A549 (cell line): Measurements from ENCODE around the gene NCEH1. TPM values are rescaled to one million over a fixed set of nuclear protein-coding genes. Genes with fewer than 3 reads are reported as not detected.
A peak's percentile ranks its signal among the peaks of the same experiment; 100 is the strongest.

Experiments used
- ATAC-seq, 2 experiments: fragments of 200-7000 bp in 1 of 2; fragments of >200 bp in 1 of 2; cut with Nextera tagmentation in 1 of 2; cut with Tn5 transposase in 1 of 2; 3 replicates each; pipeline versions ENCODE4 v1.8.0 to v1.9.1; 2018 to 2020; ENCODE audit warnings: mild to moderate bottlenecking in 1 of 2, moderate library complexity in 1 of 2
- CTCF ChIA-PET: fragments of 300-600 bp; sonication (Branson Sonifier 250); formaldehyde crosslinking; extraction: SDS; loops from one replicate; lab custom pipeline; 2021; ENCODE audit warnings: antibody characterized with exemption, inconsistent platforms; lab: Yijun Ruan, JAX
- POLR2A ChIA-PET: fragments of 350-600 bp; formaldehyde crosslinking; extraction: SDS; loops from one replicate; lab custom pipeline; 2021; ENCODE audit warnings: antibody characterized with exemption, inconsistent platforms; lab: Yijun Ruan, JAX
- DNase-seq, 2 experiments: peaks; one replicate each; pipeline versions ENCODE4 v3.0.0 to v3.0.0-alpha.2; 2011 to 2016; ENCODE audit warnings: low read depth in 1 of 2, low spot score in 1 of 2
- FAIRE-seq: peaks from 2 replicates; lab custom pipeline; 2011; peaks lifted over from hg19 to GRCh38; lab: Jason Lieb, UNC
- H3K27ac ChIP-seq, 2 experiments: fragments of >200 bp; sonication (Bioruptor Twin); formaldehyde crosslinking; 3 replicates each; pipeline ENCODE4 v1.5.1; 2016 to 2017
- H3K4me1 ChIP-seq: fragments of >200 bp; sonication (Bioruptor Twin); formaldehyde crosslinking; 3 replicates; pipeline ENCODE4 v1.6.1; 2016
- H3K4me2 ChIP-seq: fragments of >200 bp; sonication (Bioruptor Twin); formaldehyde crosslinking; 3 replicates; pipeline ENCODE4 v1.6.1; 2016
- H3K4me3 ChIP-seq: fragments of >200 bp; sonication (Bioruptor Twin); formaldehyde crosslinking; 3 replicates; pipeline ENCODE4 v1.5.1; 2016
- H3K9me3 ChIP-seq: fragments of >200 bp; sonication (Bioruptor Twin); formaldehyde crosslinking; 3 replicates; pipeline ENCODE4 v1.6.1; 2016
- BCL3 ChIP-seq: fragments of >200 bp; sonication (Bioruptor Twin); formaldehyde crosslinking; IDR thresholded peaks from 3 replicates; pipeline ENCODE4 v1.6.1; 2016
- CBX2 ChIP-seq: fragments of 200-600 bp; sonication (generic); IDR thresholded peaks from 2 replicates; pipeline ENCODE4 v1.6.1; 2016; ENCODE audit warnings: low read depth, mild to moderate bottlenecking, borderline replicate concordance
- EHF ChIP-seq: fragments of 250-450 bp; sonication (Bioruptor Pico); IDR thresholded peaks from 2 replicates; pipeline ENCODE4 v1.5.0; 2020; ENCODE audit warnings: mild to moderate bottlenecking
- EHMT2 ChIP-seq: fragments of 200-600 bp; sonication (generic); IDR thresholded peaks from 2 replicates; pipeline ENCODE4 v1.6.1; 2016; ENCODE audit warnings: antibody characterized with exemption, low read depth, mild to moderate bottlenecking, moderate library complexity
- HDAC2 ChIP-seq: fragments of 200-600 bp; sonication (generic); IDR thresholded peaks from 2 replicates; pipeline ENCODE4 v1.6.1; 2016
- HEYL ChIP-seq: fragments of 250-450 bp; sonication (Bioruptor Pico); IDR thresholded peaks from 2 replicates; pipeline ENCODE4 v1.8.0; 2021; ENCODE audit warnings: mild to moderate bottlenecking, moderate library complexity
- HOXA7 ChIP-seq: fragments of 250-450 bp; sonication (Bioruptor Pico); IDR thresholded peaks from 2 replicates; pipeline ENCODE4 v1.5.0; 2020; ENCODE audit warnings: mild to moderate bottlenecking, moderate library complexity
- JUN ChIP-seq, 2 experiments: fragments of >200 bp; sonication (Bioruptor Twin); formaldehyde crosslinking; IDR thresholded peaks; 2 replicates in 1 of 2; 3 replicates in 1 of 2; pipeline ENCODE4 v1.6.1; 2016 to 2017
- KDM1A ChIP-seq: fragments of 200-600 bp; sonication (generic); IDR thresholded peaks from 2 replicates; pipeline ENCODE4 v1.6.1; 2016; ENCODE audit warnings: low read depth, mild to moderate bottlenecking
- MYC ChIP-seq: IDR thresholded peaks from 2 replicates; pipeline ENCODE4 v1.6.1; 2012; ENCODE audit warnings: mild to moderate bottlenecking, inconsistent platforms, low read length, improper control_type of control experiment, borderline replicate concordance
- NFE2L2 ChIP-seq: fragments of 150-350 bp; conservative IDR thresholded peaks from 2 replicates; pipeline ENCODE4 v1.6.1; 2014; ENCODE audit warnings: low read length
- NR3C1 ChIP-seq: fragments of >200 bp; sonication (Bioruptor Twin); formaldehyde crosslinking; IDR thresholded peaks from 3 replicates; pipeline ENCODE4 v1.6.1; 2017
- PHF8 ChIP-seq: fragments of 200-600 bp; sonication (generic); IDR thresholded peaks from 2 replicates; pipeline ENCODE4 v1.6.1; 2016; ENCODE audit warnings: low read depth, mild to moderate bottlenecking, antibody characterized with exemption, moderate library complexity, borderline replicate concordance
- POLR2A ChIP-seq: IDR thresholded peaks from 2 replicates; pipeline ENCODE4 v1.6.1; 2012; ENCODE audit warnings: mild to moderate bottlenecking, low read length
- POLR2AphosphoS2 ChIP-seq: conservative IDR thresholded peaks from 2 replicates; pipeline ENCODE4 v1.6.1; 2012; ENCODE audit warnings: low read length, improper control_type of control experiment, inconsistent platforms
- RARB ChIP-seq: fragments of 250-450 bp; sonication (Bioruptor Pico); IDR thresholded peaks from 2 replicates; pipeline ENCODE4 v1.8.0; 2021; ENCODE audit warnings: mild to moderate bottlenecking, moderate library complexity
- REST ChIP-seq: fragments of 200-600 bp; sonication (generic); IDR thresholded peaks from 2 replicates; pipeline ENCODE4 v1.6.1; 2016; ENCODE audit warnings: antibody characterized with exemption, mild to moderate bottlenecking, moderate library complexity
- RFX5 ChIP-seq: fragments of 450-650 bp; IDR thresholded peaks from 2 replicates; pipeline ENCODE4 v1.7.1; 2014; ENCODE audit warnings: antibody characterized with exemption, mild to moderate bottlenecking, moderate library complexity
- SMC3 ChIP-seq: fragments of >200 bp; sonication (Bioruptor Twin); formaldehyde crosslinking; IDR thresholded peaks from 3 replicates; pipeline ENCODE4 v1.6.1; 2018; ENCODE audit warnings: inconsistent platforms
- USF2 ChIP-seq: fragments of 450-650 bp; IDR thresholded peaks from 2 replicates; pipeline ENCODE4 v1.6.1; 2014; ENCODE audit warnings: antibody characterized with exemption
- ZC3H11A ChIP-seq: fragments of 450-650 bp; IDR thresholded peaks from 2 replicates; pipeline ENCODE4 v1.6.1; 2014; ENCODE audit warnings: antibody characterized with exemption, mild to moderate bottlenecking
- ZNF302 ChIP-seq: fragments of 250-450 bp; sonication (Bioruptor Pico); IDR thresholded peaks from 2 replicates; pipeline ENCODE4 v1.9.0; 2021; ENCODE audit warnings: inconsistent platforms, mild to moderate bottlenecking, moderate library complexity
- WGBS: methylation state at CpG from one replicate; pipeline ENCODE4 v1.1.6; 2017; ENCODE audit errors: missing lambda C conversion rate; 5-methylcytosine and 5-hydroxymethylcytosine counted together
- polyA plus RNA-seq, 4 experiments: library from polyadenylated mRNA; depleted of rRNA in 3 of 4; stranded (reverse); fragments of >200 nt; fragmentation: RNase III in 1 of 4; extraction: RNeasy Plus Mini Kit Qiagen cat#74134 plus additional on column Dnase treatment in 1 of 4; gene quantifications; 2 replicates in 3 of 4; 3 replicates in 1 of 4; pipeline ENCODE4 v1.2.3, GENCODE V29; 2011 to 2017

Gene NCEH1
- polyA plus RNA-seq, 2 of the 4 experiments (the other 2 are of a cell fraction) = 21.4 to 33.2 TPM

- ATAC-seq (no peak), DNase-seq (no peak), FAIRE-seq (no peak)
- POLR2A ChIA-PET = no interaction called here
- no peak overlapping the region for H3K4me3 ChIP-seq
- H3K4me1 ChIP-seq = peaks cover 7% of the 10 kb centered on the region; the same call in 1 of the 3 replicates
- H3K9me3 ChIP-seq = no peaks in the 10 kb centered on the region
- CTCF ChIA-PET = interaction anchor here (1.2 kb wide), 1 partner anchor 11 kb away, joined by 3 read pairs; no protein-coding TSS in a partner anchor
- TF ChIP-seq RARB (CRISPR knock-in tag) (no peak), EHF (CRISPR knock-in tag) (no peak), HEYL (no peak), NR3C1 (no peak), BCL3 (no peak), REST (no peak), SMC3 (no peak)
- no peak overlapping the region for H3K4me2 ChIP-seq
- 93% methylated on average over 11 of the region's 11 CpGs for WGBS
- no peak overlapping the region for H3K27ac ChIP-seq
Observed at GRCh38 chr3:172591876-172592771, 118.7 kb downstream of the NCEH1 start.

- FAIRE-seq (no peak), DNase-seq (no peak)
- H3K4me2 ChIP-seq = no peak overlapping the region
- TF ChIP-seq NR3C1 = no peak
- no peak for TF ChIP-seq MYC
- TF ChIP-seq ZC3H11A = no peak
- no peak for TF ChIP-seq HOXA7
- TF ChIP-seq EHMT2 = no peak
- no peak for TF ChIP-seq ZNF302 (CRISPR knock-in tag)
- TF ChIP-seq USF2 = no peak
- no peak for TF ChIP-seq POLR2A
- TF ChIP-seq KDM1A = no peak
- TF ChIP-seq, all 56 proteins: peak for 0
- Histone ChIP-seq H3K4me1 (peaks cover 7% of the 10 kb centered on the region; the same call in 1 of the 3 replicates), H3K27ac (no peak overlapping the region), H3K9me3 (no peaks in the 10 kb centered on the region), H3K4me3 (no peak overlapping the region)
- ChIA-PET POLR2A (no interaction called here), CTCF (interaction anchor here (1.2 kb wide), 1 partner anchor 12 kb away, joined by 3 read pairs; no protein-coding TSS in a partner anchor)
- 79% methylated on average over 4 of the region's 4 CpGs for WGBS
- ATAC-seq = no peak
Observed at GRCh38 chr3:172591125-172591605, 119.7 kb downstream of the NCEH1 start.

GRCh38 chr3:172586436-172586835 is 124.4 kb downstream of the NCEH1 start:
- H3K4me3 ChIP-seq = no peak overlapping the region
- H3K9me3 ChIP-seq = no peaks in the 10 kb centered on the region
- H3K27ac ChIP-seq = no peak overlapping the region
- ATAC-seq = no peak
- H3K4me2 ChIP-seq = peak overlapping the region; percentile 34
- CTCF ChIA-PET = no interaction called here
- H3K4me1 ChIP-seq = no peaks in the 10 kb centered on the region; the same call in 2 of the 3 replicates
- TF ChIP-seq POLR2AphosphoS2 = no peak
- no peak for TF ChIP-seq JUN (IDR thresholded peaks at IDR 0.05)
- no peak for TF ChIP-seq HDAC2
- no peak for TF ChIP-seq RARB (CRISPR knock-in tag)
- no peak for TF ChIP-seq ZNF302 (CRISPR knock-in tag)
- TF ChIP-seq CBX2 = no peak
- TF ChIP-seq PHF8 = no peak
- no peak for TF ChIP-seq NFE2L2
- no peak for TF ChIP-seq RFX5
- no peak for TF ChIP-seq HOXA7
- TF ChIP-seq, all 56 proteins: peak for 0
- POLR2A ChIA-PET = no interaction called here
- FAIRE-seq = no peak
- no peak for DNase-seq
